Neural progenitor cell (in vitro differentiated cells): ENCODE data around the gene SS18L1.

Experiments
- CTCF ChIP-seq: fragments of 200-600 bp; sonication (generic); IDR thresholded peaks from 2 replicates; pipeline ENCODE4 v1.5.1; 2017; ENCODE audit warnings: antibody characterized with exemption, mild to moderate bottlenecking
- EZH2 ChIP-seq: fragments of 200-600 bp; sonication (generic); IDR thresholded peaks from 2 replicates; pipeline ENCODE4 v1.6.1; 2017; ENCODE audit warnings: antibody characterized with exemption, mild to moderate bottlenecking, moderate library complexity
- EZH2phosphoT487 ChIP-seq: fragments of 200-600 bp; sonication (generic); IDR thresholded peaks from 2 replicates; pipeline ENCODE4 v1.6.1; 2017; ENCODE audit warnings: antibody characterized with exemption

DNA sequence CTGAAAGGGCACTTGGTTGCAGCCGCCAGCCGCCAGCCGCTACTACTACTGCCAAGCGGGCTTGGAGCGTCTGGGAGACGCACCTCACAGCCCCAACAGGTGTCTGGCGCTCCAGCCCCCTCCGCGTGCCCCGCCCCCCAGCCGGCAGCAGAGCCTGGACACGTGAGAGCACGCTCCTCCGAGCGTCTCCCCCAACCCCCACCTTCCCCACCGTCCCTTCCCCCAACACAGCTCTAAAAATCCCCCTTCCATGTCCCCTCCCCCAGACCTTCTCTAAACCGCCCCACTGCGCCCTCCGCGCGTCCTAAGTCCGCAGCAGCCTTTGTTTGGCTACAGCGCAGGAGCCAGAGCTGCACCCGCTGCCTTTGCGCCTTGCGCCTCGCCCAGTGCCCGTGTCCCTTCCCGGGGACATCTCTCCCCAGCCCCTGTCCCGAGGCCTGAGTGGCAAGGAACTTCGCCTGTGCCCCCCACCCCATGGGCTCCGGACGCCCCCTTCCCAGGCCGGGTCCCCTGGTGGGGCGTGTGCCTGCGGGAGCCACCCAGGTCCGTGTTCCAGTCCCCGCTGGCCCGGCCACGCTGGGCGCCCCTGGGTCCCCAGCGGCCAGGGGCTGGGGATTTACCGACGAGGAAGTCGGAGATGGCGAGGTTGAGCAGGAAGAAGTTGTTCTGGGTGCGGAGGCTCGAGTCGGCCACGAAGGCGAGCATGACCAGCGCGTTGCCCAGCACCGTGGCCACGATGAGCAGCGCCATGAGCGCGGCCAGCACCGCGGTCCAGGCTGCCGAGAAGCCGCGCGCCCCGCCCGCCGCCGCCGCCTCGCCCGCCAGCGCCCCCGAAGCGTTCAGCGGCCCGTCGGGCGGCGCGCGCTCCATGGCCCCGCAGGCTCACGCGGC lies 75.8 kb downstream of the SS18L1 start:
- TF ChIP-seq EZH2phosphoT487 (peak; percentile 57), CTCF (no peak), EZH2 (no peak)
